ENCODE data around the gene XYLT1.

- TF ChIP-seq CTCF (IDR thresholded peaks at IDR 0.05): no peak
- no peak for TF ChIP-seq POLR2A (IDR thresholded peaks at IDR 0.05)
These were observed 1.6 kb downstream of the XYLT1 start for GRCh38 chr16:17469011-17469740.

Measured in esophagus squamous epithelium (tissue), 4 donors.